Muscle layer of duodenum (tissue), 2 donors: ENCODE measurements around the gene FNDC3B.

ENCODE experiments used
- H3K27ac ChIP-seq: one replicate; pipeline ENCODE4 v1.7.0; 2013; ENCODE audit warnings: mild to moderate bottlenecking, low read length
- H3K27me3 ChIP-seq: one replicate; pipeline ENCODE4 v1.7.0; 2013; ENCODE audit warnings: low read depth, mild to moderate bottlenecking, control low read depth, low read length
- H3K36me3 ChIP-seq, 2 donors: one replicate each; pipeline ENCODE4 v1.7.0; 2013; ENCODE audit warnings: low read length in 2 of 2, control low read depth in 1 of 2, mild to moderate bottlenecking in 1 of 2; ENCODE audit not compliant: insufficient read depth in 2 of 2, control insufficient read depth in 1 of 2
- H3K4me1 ChIP-seq, 2 donors: one replicate each; pipeline ENCODE4 v1.7.0; 2013; ENCODE audit warnings: low read length in 2 of 2, mild to moderate bottlenecking in 2 of 2, control low read depth in 1 of 2, moderate library complexity in 1 of 2; ENCODE audit not compliant: insufficient read depth in 2 of 2, control insufficient read depth in 1 of 2
- H3K4me3 ChIP-seq, 2 donors: one replicate each; pipeline ENCODE4 v1.7.0; 2013; ENCODE audit warnings: low read length in 2 of 2, low read depth in 1 of 2, mild to moderate bottlenecking in 1 of 2
- H3K9me3 ChIP-seq, 2 donors: one replicate each; pipeline ENCODE4 v1.7.0; 2013; ENCODE audit warnings: low read length in 2 of 2, control low read depth in 1 of 2, mild to moderate bottlenecking in 1 of 2; ENCODE audit not compliant: control insufficient read depth in 1 of 2
- donor health status: healthy.

The FNDC3B gene

DNA sequence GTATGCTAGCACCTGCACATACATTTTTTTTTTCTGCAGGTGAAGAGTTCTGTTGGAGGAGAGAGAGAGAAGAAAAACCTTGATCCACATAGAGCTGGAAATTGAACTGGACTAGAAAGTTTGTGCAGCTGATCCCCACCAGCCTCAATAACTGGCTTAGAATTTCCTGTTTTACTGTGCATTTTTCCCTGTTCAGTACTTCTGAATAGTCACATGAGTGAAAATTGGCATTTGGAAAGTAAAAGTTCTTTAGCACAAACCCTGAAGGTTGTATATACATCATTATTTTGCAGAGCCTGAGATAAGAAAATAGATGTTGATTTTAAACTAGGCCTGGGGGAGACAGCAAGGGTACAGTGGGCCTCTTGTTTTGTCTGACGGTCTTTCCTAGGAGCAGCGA is 366.5 kb downstream of the FNDC3B start:
- peaks cover 0 to 12% of the 10 kb centered on the region in 2 donors for H3K36me3 ChIP-seq
- H3K27me3 ChIP-seq = no peaks in the 10 kb centered on the region
- no peak overlapping the region for H3K27ac ChIP-seq
- no peak overlapping the region for H3K4me3 ChIP-seq
- H3K9me3 ChIP-seq = no peaks in the 10 kb centered on the region
- no peaks in the 10 kb centered on the region for H3K4me1 ChIP-seq

DNA sequence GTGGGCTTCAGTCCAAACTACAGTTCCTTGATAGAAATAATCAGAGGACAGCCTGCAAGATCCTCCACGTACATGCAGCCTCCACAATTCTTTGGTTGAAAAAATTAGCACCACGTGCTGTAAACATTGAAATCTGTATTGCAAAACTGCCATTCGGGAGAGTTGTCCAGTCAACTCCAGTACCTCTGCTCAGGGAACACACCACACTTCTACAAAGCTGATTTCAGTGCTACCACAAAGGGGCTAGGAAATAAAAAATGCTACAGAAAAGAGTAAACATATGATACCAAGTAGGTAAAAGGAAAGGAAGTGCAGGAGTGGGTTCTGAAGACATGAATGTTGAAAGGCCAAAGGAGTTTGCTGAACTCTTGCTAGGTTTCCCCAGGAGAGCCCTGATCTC is 368.5 kb downstream of the FNDC3B start:
- Histone ChIP-seq H3K36me3 (no peaks in the 10 kb centered on the region), H3K4me3 (no peak overlapping the region), H3K27ac (no peak overlapping the region), H3K27me3 (no peaks in the 10 kb centered on the region), H3K4me1 (no peaks in the 10 kb centered on the region), H3K9me3 (no peaks in the 10 kb centered on the region)

DNA sequence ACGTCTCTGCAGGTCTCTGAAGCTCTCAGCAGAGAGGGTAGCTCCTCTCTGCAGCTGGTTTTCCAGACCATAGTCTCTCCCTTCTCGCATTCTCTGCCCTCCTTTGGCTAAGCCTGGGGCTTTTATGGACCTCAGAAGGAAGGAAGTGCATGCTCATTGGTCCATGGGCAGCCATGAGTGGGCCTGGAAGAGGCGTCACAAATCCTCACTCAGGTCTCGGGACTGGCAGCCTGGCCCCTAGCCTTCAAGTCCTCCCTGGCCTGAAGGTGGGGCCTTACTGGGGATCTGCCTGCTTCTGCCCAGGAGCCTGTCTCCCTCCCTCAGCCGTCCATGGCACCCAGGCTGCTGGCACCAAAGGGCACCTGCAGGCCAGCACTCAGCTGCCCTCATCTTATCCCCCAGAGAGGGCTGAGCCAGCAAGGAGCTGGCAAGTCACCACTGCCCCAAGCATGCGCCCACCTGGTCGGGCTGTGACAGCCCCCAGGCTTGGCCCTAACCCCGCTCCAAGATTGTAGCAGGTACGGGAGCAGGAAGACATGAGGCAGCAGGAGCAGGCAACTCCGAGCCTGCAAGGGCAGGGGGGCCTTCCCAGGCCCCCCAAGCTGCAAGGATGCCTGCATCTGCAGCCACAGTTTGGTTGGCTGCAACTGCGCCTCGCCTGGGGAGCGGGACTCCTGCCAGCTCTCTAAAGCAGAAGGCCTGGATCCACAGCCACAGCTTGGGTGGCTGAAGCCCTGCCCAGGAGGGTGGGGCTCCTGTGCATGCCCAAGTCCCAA is 371.5 kb downstream of the FNDC3B start:
- H3K4me3 ChIP-seq = no peak overlapping the region
- no peaks in the 10 kb centered on the region for H3K36me3 ChIP-seq
- no peak overlapping the region for H3K27ac ChIP-seq
- H3K9me3 ChIP-seq = no peaks in the 10 kb centered on the region
- peaks cover 4% of the 10 kb centered on the region for H3K27me3 ChIP-seq
- no peaks in the 10 kb centered on the region for H3K4me1 ChIP-seq

DNA sequence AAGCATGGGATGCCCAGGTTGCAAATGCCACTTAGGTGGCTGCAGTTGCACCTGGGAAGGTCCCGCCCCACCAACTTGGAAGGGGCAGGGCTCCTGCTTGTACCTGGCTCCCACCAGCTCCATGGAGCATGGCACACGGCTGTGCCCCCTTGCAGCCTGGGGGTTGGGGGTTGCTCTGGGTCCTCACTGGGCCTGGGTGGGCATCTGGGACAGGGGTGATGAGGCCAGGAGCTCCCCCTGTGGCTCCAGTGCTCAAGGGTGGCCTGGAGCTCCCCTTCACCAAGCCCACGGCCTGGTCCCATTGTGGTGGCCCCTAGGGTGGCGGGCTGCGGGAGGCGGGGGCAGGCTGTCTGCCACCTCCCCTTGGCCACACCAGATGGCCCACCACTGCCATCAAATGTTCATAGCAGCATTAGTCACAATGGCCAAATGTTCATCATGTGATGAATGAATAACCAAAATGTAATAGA is 372.1 kb downstream of the FNDC3B start:
- Histone ChIP-seq H3K9me3 (no peaks in the 10 kb centered on the region), H3K27ac (no peak overlapping the region), H3K36me3 (no peaks in the 10 kb centered on the region), H3K27me3 (peaks cover 4% of the 10 kb centered on the region), H3K4me3 (no peak overlapping the region), H3K4me1 (no peaks in the 10 kb centered on the region)

DNA sequence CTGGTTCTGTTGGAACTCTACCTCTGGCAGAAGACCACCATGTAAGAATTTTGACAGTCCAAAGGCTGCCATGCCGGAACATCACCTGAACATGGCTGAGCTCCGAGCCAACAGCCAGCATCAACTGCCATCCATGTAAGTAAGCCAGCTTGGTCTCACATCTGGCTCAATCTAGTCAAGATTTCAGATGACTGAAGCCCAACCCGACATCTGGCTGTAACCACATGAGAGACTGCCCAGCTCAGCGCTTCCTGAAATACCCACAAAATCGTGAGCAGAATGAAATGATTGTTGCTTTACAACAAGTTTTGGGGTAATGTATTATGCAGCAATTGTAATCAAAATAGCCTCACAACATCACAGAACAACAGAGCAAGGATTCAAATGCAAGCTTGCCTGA is 375.9 kb downstream of the FNDC3B start:
- no peaks in the 10 kb centered on the region for H3K4me1 ChIP-seq
- H3K4me3 ChIP-seq = no peak overlapping the region
- no peaks in the 10 kb centered on the region for H3K36me3 ChIP-seq
- peaks cover 0 to 6% of the 10 kb centered on the region in 2 donors for H3K9me3 ChIP-seq
- H3K27me3 ChIP-seq = peaks cover 4% of the 10 kb centered on the region
- no peak overlapping the region for H3K27ac ChIP-seq

DNA sequence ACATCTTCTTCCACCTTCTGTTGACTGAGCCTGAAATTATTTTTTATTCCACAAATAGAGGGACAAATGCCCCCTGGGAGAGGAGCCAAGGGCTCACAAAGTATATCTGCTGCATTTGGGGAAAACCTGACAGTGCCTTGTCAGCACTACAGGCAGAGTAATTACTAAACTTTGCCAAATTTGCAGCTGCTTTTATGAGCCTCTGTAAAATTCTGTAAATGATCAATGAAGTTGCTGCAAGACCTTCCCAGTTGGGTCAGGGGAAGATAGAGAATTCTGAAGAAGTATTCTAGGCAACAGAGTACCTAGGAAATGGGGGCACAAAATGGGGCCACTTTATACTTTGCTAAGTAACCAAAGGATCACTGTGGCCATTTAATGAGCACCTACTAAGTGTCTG is 398.3 kb downstream of the FNDC3B start:
- H3K36me3 ChIP-seq = no peaks in the 10 kb centered on the region
- H3K4me3 ChIP-seq = no peak overlapping the region
- H3K27ac ChIP-seq = no peak overlapping the region
- H3K27me3 ChIP-seq = no peaks in the 10 kb centered on the region
- H3K4me1 ChIP-seq = no peaks in the 10 kb centered on the region
- H3K9me3 ChIP-seq = peaks cover 0 to 5% of the 10 kb centered on the region in 2 donors

DNA sequence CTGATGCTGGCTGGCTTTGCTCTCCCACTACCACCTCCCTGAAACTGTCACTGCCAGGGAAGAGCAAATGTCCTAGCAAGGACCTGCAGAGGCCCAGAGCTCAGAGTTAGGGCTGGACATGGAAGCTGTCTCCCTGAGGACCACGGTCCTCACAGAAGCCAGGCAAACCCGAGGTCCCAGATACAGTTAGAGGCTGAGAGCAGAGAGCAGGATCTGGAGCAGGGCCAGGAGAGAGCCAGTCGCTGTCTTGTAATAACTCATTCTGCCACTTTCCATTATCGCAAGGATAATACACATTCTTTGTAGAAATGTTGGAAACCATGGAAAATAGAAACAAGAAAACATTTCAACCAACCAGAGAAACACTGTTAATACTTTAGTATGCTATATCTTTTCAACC is 398.8 kb downstream of the FNDC3B start:
- H3K4me3 ChIP-seq = no peak overlapping the region

DNA sequence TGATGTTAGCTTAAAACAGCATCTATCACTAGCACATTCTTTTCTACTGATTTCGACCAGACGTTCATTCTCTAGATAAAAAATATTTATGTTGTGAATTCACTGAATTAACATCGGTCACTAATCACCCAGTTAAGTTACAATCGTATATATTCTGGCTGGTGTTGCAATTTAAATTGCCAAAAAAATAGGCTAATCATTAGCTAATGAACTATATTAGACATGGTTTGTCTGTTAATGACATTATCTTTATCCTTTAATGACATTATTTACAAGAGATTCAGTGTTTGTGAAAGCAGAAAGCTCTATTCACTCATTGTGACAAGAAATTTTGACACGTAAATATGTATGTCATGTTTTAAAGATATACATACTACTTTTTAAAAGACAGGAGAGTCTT is 402.2 kb downstream of the FNDC3B start:
- Histone ChIP-seq H3K27me3 (peaks cover 1% of the 10 kb centered on the region), H3K27ac (no peak overlapping the region), H3K9me3 (no peaks in the 10 kb centered on the region), H3K4me3 (no peak overlapping the region), H3K36me3 (no peaks in the 10 kb centered on the region), H3K4me1 (no peaks in the 10 kb centered on the region)

More for the DNA sequence above, 398.8 kb downstream of the FNDC3B start:
- H3K4me1 ChIP-seq = no peaks in the 10 kb centered on the region
- H3K27me3 ChIP-seq = no peaks in the 10 kb centered on the region
- no peak overlapping the region for H3K27ac ChIP-seq
- H3K36me3 ChIP-seq = no peaks in the 10 kb centered on the region
- H3K9me3 ChIP-seq = peaks cover 0 to under 1% of the 10 kb centered on the region in 2 donors

DNA sequence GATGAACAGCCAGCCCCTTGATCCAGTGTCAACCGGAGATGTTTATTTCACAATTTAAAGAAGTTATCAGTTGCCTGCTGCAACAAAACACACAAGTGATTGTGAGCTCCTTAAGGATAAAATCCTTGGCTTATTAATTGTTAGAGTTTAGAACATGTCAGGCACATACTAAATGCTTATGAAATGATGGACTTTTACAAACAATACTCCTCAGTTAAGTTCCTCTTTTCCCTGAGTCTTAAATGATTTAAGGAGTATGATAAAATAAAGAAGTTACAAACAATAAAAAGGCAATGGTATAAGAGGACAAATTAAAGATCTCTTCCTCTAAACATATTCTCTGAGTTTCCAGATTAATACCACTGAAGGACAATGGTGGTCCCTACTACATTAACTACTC is 403.2 kb downstream of the FNDC3B start:
- Histone ChIP-seq H3K36me3 (no peaks in the 10 kb centered on the region), H3K4me1 (no peaks in the 10 kb centered on the region), H3K27me3 (peaks cover 11% of the 10 kb centered on the region), H3K9me3 (no peaks in the 10 kb centered on the region), H3K27ac (no peak overlapping the region), H3K4me3 (no peak overlapping the region)

DNA sequence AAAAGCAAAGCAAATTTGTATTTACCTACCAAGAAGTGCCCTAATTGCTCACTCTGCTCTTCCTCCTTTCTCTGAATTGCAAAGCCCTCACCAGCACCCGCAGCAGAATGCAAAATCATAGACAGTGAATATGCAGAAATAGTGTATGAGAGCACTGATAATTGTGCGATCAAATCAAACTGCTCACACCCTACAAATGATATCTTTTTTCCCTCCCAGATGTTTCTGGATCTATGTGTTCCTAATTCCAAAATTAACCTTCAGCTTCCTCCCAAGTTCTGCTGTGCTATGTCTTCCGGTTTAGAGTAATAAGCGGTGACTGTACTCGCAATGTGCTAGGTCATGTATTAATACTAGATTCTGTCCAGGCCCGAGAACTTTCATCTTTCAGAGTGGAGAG is 405.4 kb downstream of the FNDC3B start:
- no peak overlapping the region for H3K27ac ChIP-seq
- H3K36me3 ChIP-seq = no peaks in the 10 kb centered on the region
- peaks cover 33% of the 10 kb centered on the region for H3K27me3 ChIP-seq
- H3K4me3 ChIP-seq = no peak overlapping the region
- no peaks in the 10 kb centered on the region for H3K9me3 ChIP-seq
- peaks cover 0 to 21% of the 10 kb centered on the region in 2 donors for H3K4me1 ChIP-seq

DNA sequence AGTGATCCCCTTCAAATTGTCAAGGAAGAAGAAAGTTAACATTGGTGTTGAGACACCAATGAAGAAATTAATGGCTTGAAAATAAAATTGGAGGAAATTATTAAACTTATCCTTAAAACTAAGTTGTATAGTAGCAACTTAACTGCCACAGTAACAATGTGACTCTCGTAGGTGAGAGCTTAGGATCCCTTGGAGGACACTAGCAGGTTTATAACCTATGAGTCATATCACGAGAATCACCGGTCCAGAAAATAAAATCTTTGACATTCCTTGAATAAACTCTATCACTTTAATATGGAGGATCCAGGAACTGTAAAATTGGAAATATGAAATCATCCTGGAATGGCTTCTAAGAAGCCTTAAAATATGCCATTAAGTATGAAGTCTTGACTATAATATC is 406.8 kb downstream of the FNDC3B start:
- Histone ChIP-seq H3K4me3 (no peak overlapping the region), H3K36me3 (no peaks in the 10 kb centered on the region), H3K27me3 (peaks cover 40% of the 10 kb centered on the region), H3K9me3 (no peaks in the 10 kb centered on the region), H3K4me1 (peaks cover 0 to 21% of the 10 kb centered on the region in 2 donors), H3K27ac (no peak overlapping the region)
